Upper lobe of left lung (tissue), 6 donors: ENCODE measurements around the gene PRR20E. TPM values are rescaled to one million over a fixed set of nuclear protein-coding genes. Genes with fewer than 3 reads are reported as not detected.
"Not testable (repeated sequence)": the region's sequence is repeated elsewhere in the genome, so short reads cannot be mapped to it uniquely, and the experiment has no call there.

Experiments
- ATAC-seq, 2 donors: fragments of 200-7000 bp; cut with Tn5 transposase; one replicate each; pipeline ENCODE4 v1.9.1; 2022; ENCODE audit warnings: mild to moderate bottlenecking in 2 of 2, moderate library complexity in 2 of 2; ENCODE audit not compliant: low FRiP score in 2 of 2
- DNase-seq, 2 donors: peaks; one replicate each; pipeline ENCODE4 v3.0.0-alpha.2; 2019 to 2020
- H3K27ac ChIP-seq, 4 donors: fragments of 200-600 bp; sonication (generic); one replicate each; pipeline ENCODE4 v1.5.1; 2016 to 2019
- H3K27me3 ChIP-seq, 4 donors: fragments of 200-600 bp; sonication (generic); one replicate each; pipeline ENCODE4 v1.5.1; 2017 to 2019
- H3K36me3 ChIP-seq, 4 donors: fragments of 200-600 bp; sonication (generic); one replicate each; pipeline ENCODE4 v1.5.1; 2016 to 2019
- H3K4me1 ChIP-seq, 4 donors: fragments of 200-600 bp; sonication (generic); one replicate each; pipeline ENCODE4 v1.5.1; 2018 to 2019
- H3K4me3 ChIP-seq, 4 donors: fragments of 200-600 bp; sonication (generic); one replicate each; pipeline ENCODE4 v1.5.1; 2017 to 2019; ENCODE audit warnings: mild to moderate bottlenecking in 2 of 4, moderate library complexity in 1 of 4
- H3K9me3 ChIP-seq, 4 donors: fragments of 200-600 bp; sonication (generic); one replicate each; pipeline ENCODE4 v1.5.1; 2018 to 2019
- CTCF ChIP-seq, 6 experiments: fragments of 450-650 bp in 4 of 6; fragments of 200-600 bp in 2 of 6; sonication (generic) in 2 of 6; IDR thresholded peaks; one replicate each; pipeline ENCODE4 v1.5.1; 2016 to 2019; ENCODE audit warnings: antibody characterized with exemption in 6 of 6
- EP300 ChIP-seq, 4 donors: sonication (generic); formaldehyde crosslinking; IDR thresholded peaks; one replicate each; pipeline ENCODE4 v1.5.1; 2017; ENCODE audit warnings: antibody characterized with exemption in 4 of 4, control low read depth in 2 of 4
- POLR2A ChIP-seq, 4 donors: fragments of 450-650 bp; IDR thresholded peaks; one replicate each; pipeline ENCODE4 v1.5.1; 2016 to 2017; ENCODE audit warnings: antibody characterized with exemption in 4 of 4, mild to moderate bottlenecking in 2 of 4
- POLR2AphosphoS5 ChIP-seq, 2 donors: sonication (generic); formaldehyde crosslinking; IDR thresholded peaks; one replicate each; pipeline ENCODE4 v1.5.1; 2017; ENCODE audit warnings: antibody characterized with exemption in 2 of 2
- WGBS, 2 donors: methylation state at CpG; one replicate each; pipeline ENCODE4 v1.1.5; 2017 to 2018; 5-methylcytosine and 5-hydroxymethylcytosine counted together
- total RNA-seq, 6 donors: library from RNA; depleted of rRNA in 4 of 6; stranded (reverse); fragments of >200 nt in 4 of 6; gene quantifications; one replicate each; pipeline versions ENCODE4 v1.1.0 to v1.2.1, GENCODE V29; 2016 to 2021
- donor health status: DM: no; HTN: no; CAD: no; lungs with moderate emphysema.
- donor health status: DM: no; HTN: yes; CAD: no; lungs with severe emphysema.

The PRR20E gene
- total RNA-seq: not detected

GRCh38 chr13:57166897-57167296, at the start of gene PRR20E:
PRR20E (plus strand) TSS chr13:57167197; CDS start chr13:57167584, 387 bp downstream.
- not testable (repeated sequence) for H3K9me3 ChIP-seq, H3K27me3 ChIP-seq, H3K4me3 ChIP-seq, H3K36me3 ChIP-seq, H3K27ac ChIP-seq, ATAC-seq, H3K4me1 ChIP-seq, DNase-seq
- no CpG with 5 or more reads among the region's 22 CpGs for WGBS, 2 donors

- H3K9me3 ChIP-seq: no peaks in the 10 kb centered on the region
- H3K36me3 ChIP-seq: no peaks in the 10 kb centered on the region
- no peak overlapping the region for H3K4me3 ChIP-seq
- peak in 1 of 2 donors; percentile 56 for ATAC-seq
- no peaks in the 10 kb centered on the region for H3K4me1 ChIP-seq
- no peaks in the 10 kb centered on the region for H3K27me3 ChIP-seq
- DNase-seq: no peak
- H3K27ac ChIP-seq: no peak overlapping the region
- TF ChIP-seq POLR2A (IDR thresholded peaks at IDR 0.05) (no peak), CTCF (IDR thresholded peaks at IDR 0.05) (no peak), POLR2AphosphoS5 (IDR thresholded peaks at IDR 0.05) (no peak), EP300 (IDR thresholded peaks at IDR 0.05) (no peak)
- WGBS, 2 donors: 75 to 77% methylated on average over 1 of the region's 1 CpG
Observed at GRCh38 chr13:57123681-57124080, 43.3 kb upstream of the PRR20E start.

- Histone ChIP-seq H3K9me3 (no peaks in the 10 kb centered on the region), H3K27ac (no peak overlapping the region), H3K4me3 (no peak overlapping the region), H3K36me3 (no peaks in the 10 kb centered on the region), H3K4me1 (no peaks in the 10 kb centered on the region), H3K27me3 (no peaks in the 10 kb centered on the region)
- DNase-seq: no peak
- TF ChIP-seq POLR2A (IDR thresholded peaks at IDR 0.05): no peak
- no peak for TF ChIP-seq POLR2AphosphoS5 (IDR thresholded peaks at IDR 0.05)
- TF ChIP-seq CTCF (IDR thresholded peaks at IDR 0.05): no peak
- no peak for TF ChIP-seq EP300 (IDR thresholded peaks at IDR 0.05)
- ATAC-seq: no peak
- 86 to 90% methylated on average over 6 of the region's 6 CpGs for WGBS, 2 donors
Observed at GRCh38 chr13:57128909-57129308, 38.1 kb upstream of the PRR20E start.

- WGBS, 2 donors: 49 to 51% methylated on average over 2 of the region's 2 CpGs
- no peak overlapping the region for H3K27ac ChIP-seq
Observed at GRCh38 chr13:57136093-57136492, 30.9 kb upstream of the PRR20E start.

GRCh38 chr13:57137585-57137984, 29.4 kb upstream of the PRR20E start:
- WGBS, 2 donors: 68 to 79% methylated on average over 4 of the region's 4 CpGs
- H3K36me3 ChIP-seq: no peaks in the 10 kb centered on the region
- no peaks in the 10 kb centered on the region for H3K4me1 ChIP-seq
- no peak overlapping the region for H3K4me3 ChIP-seq
- H3K9me3 ChIP-seq: peaks cover 0 to 4% (median 0%) of the 10 kb centered on the region in 4 donors
- ATAC-seq (no peak), DNase-seq (no peak)
- no peak overlapping the region for H3K27ac ChIP-seq
- H3K27me3 ChIP-seq: no peaks in the 10 kb centered on the region
- TF ChIP-seq EP300 (IDR thresholded peaks at IDR 0.05): no peak
- no peak for TF ChIP-seq POLR2AphosphoS5 (IDR thresholded peaks at IDR 0.05)
- TF ChIP-seq POLR2A (IDR thresholded peaks at IDR 0.05): no peak
- no peak for TF ChIP-seq CTCF (IDR thresholded peaks at IDR 0.05)

More at GRCh38 chr13:57136093-57136492, 30.9 kb upstream of the PRR20E start:
- Histone ChIP-seq H3K27me3 (no peaks in the 10 kb centered on the region), H3K4me3 (no peak overlapping the region), H3K36me3 (no peaks in the 10 kb centered on the region), H3K9me3 (peaks cover 0 to 4% (median 0%) of the 10 kb centered on the region in 4 donors), H3K4me1 (no peaks in the 10 kb centered on the region)
- DNase-seq: no peak
- no peak for ATAC-seq
- TF ChIP-seq CTCF (IDR thresholded peaks at IDR 0.05) (no peak), POLR2AphosphoS5 (IDR thresholded peaks at IDR 0.05) (no peak), EP300 (IDR thresholded peaks at IDR 0.05) (no peak), POLR2A (IDR thresholded peaks at IDR 0.05) (no peak)
